Measurements from ENCODE around the gene SPDEF. TPM values are rescaled to one million over a fixed set of nuclear protein-coding genes. Genes with fewer than 3 reads are reported as not detected.

Gene SPDEF
- total RNA-seq, result under 1 TPM in 1 of 2 experiments, not detected in 1; 0.33 TPM

GRCh38 chr6:34556031-34556471 lies at the start of gene SPDEF:
Gene SPDEF (minus strand): TSS chr6:34556329. CDS start chr6:34544455, 11,874 bp downstream.
- Mint-ChIP-seq H3K4me1 (ENCODE audit: low read depth) (peaks cover 10% of the 10 kb centered on the region), H3K27me3 (no peaks in the 10 kb centered on the region), H3K4me3 (no peak within 1 kb of the TSS), H3K9me3 (peaks cover 4% of the 10 kb centered on the region), H3K36me3 (no peaks in the 10 kb centered on the region), H3K27ac (no peak within 1 kb of the TSS)
- no peak for DNase-seq
- ChIA-PET CTCF (no interaction called here), POLR2A (interaction anchor here (0.6 kb wide), 1 partner anchor 535 kb away, joined by 3 read pairs; no protein-coding TSS in a partner anchor)
- intact Hi-C loops (cut with micrococcal nuclease), result no loop called here

DNA sequence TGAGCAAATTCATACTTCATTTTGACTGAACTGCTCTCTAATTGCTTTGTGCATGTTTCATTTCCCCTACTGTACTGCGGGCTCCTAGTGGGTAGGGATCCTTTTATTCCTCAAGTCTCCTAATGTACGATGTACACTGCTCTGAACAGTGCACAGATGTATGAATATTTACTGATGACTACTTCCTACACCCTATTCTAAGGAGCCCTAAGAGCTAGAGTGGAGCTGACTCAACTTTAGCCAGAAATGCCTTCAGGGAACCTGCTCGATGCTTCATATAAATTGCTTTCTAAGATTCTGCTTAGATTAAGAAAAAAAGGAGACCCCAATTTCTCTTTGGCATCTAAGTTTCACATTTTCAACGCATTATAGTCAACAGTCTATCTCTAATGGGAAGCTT lies 47.6 kb upstream of the SPDEF start:
- H3K4me3 Mint-ChIP-seq, result no peak overlapping the region
- CTCF ChIA-PET, result interaction anchor here (0.8 kb wide), 1 partner anchor 143 kb away, joined by 3 read pairs; no protein-coding TSS in a partner anchor
- POLR2A ChIA-PET, result no interaction called here
- DNase-seq, result no peak
- intact Hi-C loops (cut with micrococcal nuclease), result loop anchor here (10.0 kb wide), 1 partner anchor 419 kb away; no protein-coding TSS in a partner anchor
- H3K27me3 Mint-ChIP-seq, result no peaks in the 10 kb centered on the region
- H3K27ac Mint-ChIP-seq, result no peak overlapping the region
- no peaks in the 10 kb centered on the region for H3K9me3 Mint-ChIP-seq
- H3K36me3 Mint-ChIP-seq, result peaks cover 19% of the 10 kb centered on the region
- H3K4me1 Mint-ChIP-seq (ENCODE audit: low read depth), result peaks cover 20% of the 10 kb centered on the region

DNA sequence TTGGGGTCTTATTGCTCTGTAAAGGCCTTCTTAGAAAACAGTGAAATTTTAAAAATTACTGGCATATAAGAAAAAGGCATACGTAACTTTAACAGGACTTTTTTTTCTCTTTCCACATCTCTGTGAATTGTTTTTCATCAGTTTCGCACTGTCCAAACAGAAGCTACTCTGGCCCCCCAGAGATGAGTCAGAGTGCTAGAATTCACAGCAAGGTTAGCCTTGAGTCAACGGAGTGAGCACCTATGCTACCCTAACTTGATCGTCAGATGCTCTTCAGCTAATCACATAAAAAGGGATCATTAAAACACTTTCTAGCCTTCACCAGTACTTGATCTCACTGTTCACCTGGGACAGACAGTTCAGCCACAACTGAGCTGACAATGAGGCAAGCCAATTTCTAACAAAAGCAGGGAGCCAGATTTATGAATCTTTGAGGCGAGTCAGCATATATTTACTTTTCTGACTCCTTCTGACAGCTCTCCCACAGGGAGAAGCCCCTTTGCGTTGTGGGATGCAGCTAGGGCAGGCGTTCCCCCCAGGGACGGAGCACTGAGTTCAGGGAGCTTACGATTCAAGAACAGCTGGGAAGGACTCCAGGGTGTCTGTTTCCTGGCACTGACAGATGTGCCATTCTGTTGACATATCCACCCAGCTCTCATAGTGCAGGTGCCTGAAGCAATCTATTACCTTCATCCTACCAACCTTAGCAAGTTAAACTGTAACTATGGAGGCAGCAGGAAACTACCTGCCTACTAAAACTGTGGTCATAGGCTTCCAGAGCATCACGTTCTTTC lies 46.4 kb upstream of the SPDEF start:
- Mint-ChIP-seq H3K9me3 (no peaks in the 10 kb centered on the region), H3K36me3 (peaks cover 19% of the 10 kb centered on the region), H3K4me3 (no peak overlapping the region), H3K27me3 (no peaks in the 10 kb centered on the region), H3K4me1 (ENCODE audit: low read depth) (peaks cover 28% of the 10 kb centered on the region), H3K27ac (no peak overlapping the region)
- ChIA-PET POLR2A (no interaction called here), CTCF (interaction anchor here (1.3 to 1.5 kb wide), 2 partner anchors 11 to 142 kb away, joined by 3 to 5 read pairs; no protein-coding TSS in a partner anchor)
- DNase-seq, result no peak
- intact Hi-C loops (cut with micrococcal nuclease), result loop anchor here (10.0 kb wide), 1 partner anchor 418 kb away; no protein-coding TSS in a partner anchor

DNA sequence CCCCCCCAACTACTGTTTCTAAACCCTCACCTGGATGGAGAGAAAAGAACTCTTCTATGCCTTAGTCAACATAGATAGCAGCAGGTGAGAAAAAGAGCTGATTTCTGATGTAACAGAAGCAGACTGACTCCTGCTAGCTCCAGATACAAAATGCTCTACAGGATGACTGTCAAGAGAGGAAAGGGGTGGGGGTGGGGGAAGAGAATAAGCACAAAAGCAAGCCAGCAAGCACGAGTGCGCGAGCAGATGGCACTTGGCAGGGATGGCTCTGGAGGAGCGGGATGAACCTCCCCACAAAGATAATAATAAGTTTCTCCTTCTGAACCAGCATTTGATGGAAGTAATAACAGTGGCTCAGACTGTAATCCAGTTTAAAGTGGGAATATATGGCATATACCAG lies 45.6 kb upstream of the SPDEF start:
- intact Hi-C loops (cut with micrococcal nuclease), result loop anchor here (10.0 kb wide), 1 partner anchor 417 kb away; no protein-coding TSS in a partner anchor
- POLR2A ChIA-PET, result no interaction called here
- H3K36me3 Mint-ChIP-seq, result peaks cover 15% of the 10 kb centered on the region

DNA sequence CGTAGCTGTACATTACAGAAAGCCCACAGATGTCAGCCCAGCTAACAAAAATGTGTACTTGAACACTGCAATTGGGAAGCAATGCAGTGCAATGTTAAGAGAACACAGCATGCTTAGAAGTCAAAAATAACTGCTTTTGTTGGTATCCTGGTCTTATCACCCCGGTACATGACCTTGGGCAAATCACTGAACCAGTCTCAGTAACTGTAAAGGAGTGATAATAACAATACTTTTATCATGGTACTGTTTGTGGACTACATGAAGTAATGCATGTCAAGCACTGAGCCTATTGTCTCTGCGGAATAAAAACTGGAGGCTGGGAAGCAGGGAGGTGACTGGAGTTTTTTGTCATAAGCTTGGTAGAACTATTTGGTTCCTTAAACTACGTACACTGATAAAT lies 44.7 kb upstream of the SPDEF start:
- no peaks in the 10 kb centered on the region for H3K9me3 Mint-ChIP-seq
- H3K4me1 Mint-ChIP-seq (ENCODE audit: low read depth), result peaks cover 26% of the 10 kb centered on the region
- peaks cover 8% of the 10 kb centered on the region for H3K36me3 Mint-ChIP-seq
- POLR2A ChIA-PET, result no interaction called here
- no peaks in the 10 kb centered on the region for H3K27me3 Mint-ChIP-seq
- no peak overlapping the region for H3K27ac Mint-ChIP-seq
- CTCF ChIA-PET, result interaction anchor here (1.3 to 5.5 kb wide), 2 partner anchors 8 to 9 kb away, joined by 3 to 37 read pairs; no protein-coding TSS in a partner anchor
- DNase-seq, result no peak
- intact Hi-C loops (cut with micrococcal nuclease), result loop anchor here (10.0 kb wide), 1 partner anchor 416 kb away; no protein-coding TSS in a partner anchor
- no peak overlapping the region for H3K4me3 Mint-ChIP-seq

More for the DNA sequence above, 45.6 kb upstream of the SPDEF start:
- Mint-ChIP-seq H3K27me3 (no peaks in the 10 kb centered on the region), H3K9me3 (no peaks in the 10 kb centered on the region), H3K4me1 (ENCODE audit: low read depth) (peaks cover 26% of the 10 kb centered on the region), H3K27ac (peak overlapping the region; percentile 3), H3K4me3 (no peak overlapping the region)
- CTCF ChIA-PET, result interaction anchor here (1.3 to 5.5 kb wide), 3 partner anchors 7 to 142 kb away, joined by 3 to 37 read pairs (median 5); no protein-coding TSS in a partner anchor
- DNase-seq, result no peak

GRCh38 chr6:34600101-34600500 lies 44.0 kb upstream of the SPDEF start:
- no peak for DNase-seq
- CTCF ChIA-PET, result interaction anchor here (0.5 to 5.5 kb wide), 2 partner anchors 9 to 631 kb away, joined by 3 to 37 read pairs; no protein-coding TSS in a partner anchor
- Mint-ChIP-seq H3K4me3 (no peak overlapping the region), H3K36me3 (peaks cover 5% of the 10 kb centered on the region), H3K4me1 (ENCODE audit: low read depth) (peaks cover 26% of the 10 kb centered on the region), H3K27me3 (no peaks in the 10 kb centered on the region), H3K27ac (no peak overlapping the region), H3K9me3 (no peaks in the 10 kb centered on the region)
- POLR2A ChIA-PET, result interaction anchor here (0.7 kb wide), 1 partner anchor 11 kb away, joined by 3 read pairs; no protein-coding TSS in a partner anchor
- intact Hi-C loops (cut with micrococcal nuclease), result loop anchor here (10.0 kb wide), 1 partner anchor 415 kb away; no protein-coding TSS in a partner anchor

GRCh38 chr6:34598712-34599111 lies 42.6 kb upstream of the SPDEF start:
- Mint-ChIP-seq H3K27ac (no peak overlapping the region), H3K4me3 (no peak overlapping the region)
- POLR2A ChIA-PET, result no interaction called here

DNA sequence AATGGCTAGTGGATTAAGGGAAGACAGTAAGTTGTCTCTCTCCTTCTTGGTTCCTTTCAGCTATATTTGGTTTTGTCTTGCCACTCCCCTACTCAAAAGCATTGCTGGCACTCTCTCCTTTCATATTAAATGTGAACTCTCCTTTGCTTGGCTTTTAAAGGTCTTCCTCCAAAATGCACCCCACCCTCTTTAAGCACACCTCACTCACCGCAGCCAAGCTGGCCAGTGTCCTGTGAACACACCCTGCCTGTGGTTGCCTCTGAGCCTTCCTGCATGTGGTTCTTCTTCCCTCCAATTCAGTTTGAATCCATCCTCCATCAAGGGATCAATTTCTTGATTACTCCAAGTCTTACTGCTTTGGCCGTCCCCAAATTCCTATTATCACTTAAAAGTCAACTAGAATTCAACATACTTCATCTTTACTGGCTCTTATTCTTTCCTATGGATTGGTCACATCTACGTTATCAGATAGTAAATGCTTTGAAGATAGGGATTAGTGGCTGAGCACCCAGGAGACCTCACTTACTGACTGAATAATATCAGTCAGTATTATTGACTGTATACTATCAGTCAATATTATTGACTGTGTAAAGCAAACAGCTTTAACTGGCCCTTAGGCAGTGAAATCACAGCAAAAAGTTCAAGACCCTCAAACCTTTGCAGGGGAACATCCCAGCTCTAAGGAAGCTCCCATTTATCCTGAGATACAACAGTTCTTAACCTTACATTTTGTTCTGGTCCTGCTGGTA lies 41.6 kb upstream of the SPDEF start:
- POLR2A ChIA-PET, result no interaction called here
- no peak for DNase-seq
- no peak overlapping the region for H3K27ac Mint-ChIP-seq
- H3K27me3 Mint-ChIP-seq, result no peaks in the 10 kb centered on the region
- no peaks in the 10 kb centered on the region for H3K9me3 Mint-ChIP-seq
- intact Hi-C loops (cut with micrococcal nuclease), result no loop called here
- no peak overlapping the region for H3K4me3 Mint-ChIP-seq
- H3K36me3 Mint-ChIP-seq, result peaks cover 2% of the 10 kb centered on the region
- peaks cover 29% of the 10 kb centered on the region for H3K4me1 Mint-ChIP-seq (ENCODE audit: low read depth)
- CTCF ChIA-PET, result interaction anchor here (1.2 to 5.5 kb wide), 2 partner anchors 11 to 14 kb away, joined by 4 to 37 read pairs; no protein-coding TSS in a partner anchor

More at GRCh38 chr6:34598712-34599111, 42.6 kb upstream of the SPDEF start:
- DNase-seq, result no peak
- CTCF ChIA-PET, result interaction anchor here (5.5 kb wide), 1 partner anchor 10 kb away, joined by 37 read pairs; no protein-coding TSS in a partner anchor
- intact Hi-C loops (cut with micrococcal nuclease), result no loop called here
- Mint-ChIP-seq H3K9me3 (no peaks in the 10 kb centered on the region), H3K27me3 (no peaks in the 10 kb centered on the region), H3K4me1 (ENCODE audit: low read depth) (peaks cover 29% of the 10 kb centered on the region), H3K36me3 (peaks cover 2% of the 10 kb centered on the region)

- Mint-ChIP-seq H3K27ac (no peak overlapping the region), H3K4me3 (no peak overlapping the region), H3K36me3 (no peaks in the 10 kb centered on the region), H3K9me3 (no peaks in the 10 kb centered on the region), H3K27me3 (no peaks in the 10 kb centered on the region), H3K4me1 (ENCODE audit: low read depth) (peaks cover 29% of the 10 kb centered on the region)
- intact Hi-C loops (cut with micrococcal nuclease), result no loop called here
- no peak for DNase-seq
- CTCF ChIA-PET, result interaction anchor here (0.7 to 5.5 kb wide), 4 partner anchors 12 to 433 kb away, joined by 3 to 37 read pairs (median 4); no protein-coding TSS in a partner anchor
- POLR2A ChIA-PET, result no interaction called here
Observed at GRCh38 chr6:34596798-34597197, 40.7 kb upstream of the SPDEF start.

GRCh38 chr6:34595332-34596184 lies 39.4 kb upstream of the SPDEF start:
- Mint-ChIP-seq H3K4me1 (ENCODE audit: low read depth) (peaks cover 25% of the 10 kb centered on the region), H3K27ac (no peak overlapping the region), H3K36me3 (no peaks in the 10 kb centered on the region), H3K9me3 (no peaks in the 10 kb centered on the region), H3K27me3 (no peaks in the 10 kb centered on the region), H3K4me3 (no peak overlapping the region)
- CTCF ChIA-PET, result interaction anchor here (1.0 to 3.3 kb wide), 3 partner anchors 13 to 136 kb away, joined by 4 to 18 read pairs (median 4); no protein-coding TSS in a partner anchor
- DNase-seq, result no peak
- POLR2A ChIA-PET, result no interaction called here
- intact Hi-C loops (cut with micrococcal nuclease), result no loop called here

DNA sequence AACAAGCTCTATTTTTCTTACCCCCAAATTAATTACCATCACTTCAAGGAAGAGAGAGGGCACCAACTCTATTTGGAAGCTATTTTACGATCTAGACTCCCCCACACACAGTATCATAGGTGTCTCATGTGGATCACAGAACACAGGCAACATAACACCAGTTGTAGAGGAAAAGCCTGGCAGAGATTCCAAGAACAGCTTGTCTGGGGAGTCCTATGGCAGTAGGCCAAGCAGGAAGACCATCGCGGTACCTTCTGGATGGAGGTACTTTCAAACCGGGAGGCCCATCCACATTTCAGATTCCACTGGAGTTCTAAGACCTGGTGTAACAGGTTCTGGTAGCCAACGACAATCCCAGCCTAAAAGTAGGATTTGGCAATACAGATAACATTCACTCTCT lies 37.6 kb upstream of the SPDEF start:
- no peaks in the 10 kb centered on the region for H3K9me3 Mint-ChIP-seq
- no peaks in the 10 kb centered on the region for H3K27me3 Mint-ChIP-seq
- intact Hi-C loops (cut with micrococcal nuclease), result no loop called here
- no peak for DNase-seq
- POLR2A ChIA-PET, result no interaction called here
- H3K36me3 Mint-ChIP-seq, result peaks cover 2% of the 10 kb centered on the region
- no peak overlapping the region for H3K4me3 Mint-ChIP-seq
- CTCF ChIA-PET, result interaction anchor here (0.6 to 3.3 kb wide), 6 partner anchors 13 to 1219 kb away, joined by 3 to 18 read pairs (median 3); no protein-coding TSS in a partner anchor
- peaks cover 19% of the 10 kb centered on the region for H3K4me1 Mint-ChIP-seq (ENCODE audit: low read depth)
- H3K27ac Mint-ChIP-seq, result no peak overlapping the region
